ENCODE measurements around the gene PEMT. TPM values are rescaled to one million over a fixed set of nuclear protein-coding genes. Genes with fewer than 3 reads are reported as not detected.

The PEMT gene
- total and polyA plus RNA-seq, 2 donors (not counting 1 experiment from before 2014, with no cell fraction given), result 10.7 to 20.3 TPM

GRCh38 chr17:17609121-17609520 lies 17.6 kb upstream of the PEMT start:
- Histone ChIP-seq H3K4me3 (ENCODE audit: control extremely low read depth in 1 of 5, extremely low read depth in 1 of 5, insufficient read depth in 1 of 5, low read depth in 2 of 5, low read length in 4 of 5) (no peak overlapping the region), H3K27ac (ENCODE audit: low read length in 2 of 2) (no peak overlapping the region), H3K4me2 (replicated peaks; ENCODE audit: low read depth, low read length, poor library complexity, severe bottlenecking) (no peak overlapping the region), H3K9ac (ENCODE audit: low read length) (no peak overlapping the region), H3K9me3 (ENCODE audit: control extremely low read depth in 1 of 3, control insufficient read depth in 2 of 3, insufficient read depth in 1 of 3, low read length in 2 of 3) (peaks cover 0 to 7% (median 0%) of the 10 kb centered on the region in 3 donors), H3K36me3 (replicated peaks in 1 of 2; ENCODE audit: control extremely low read depth in 1 of 2, control insufficient read depth in 1 of 2, extremely low read depth in 1 of 2, insufficient read depth in 2 of 2, low read length in 1 of 2) (no peaks in the 10 kb centered on the region), H3K79me2 (ENCODE audit: control insufficient read depth, insufficient read depth, low read length) (no peaks in the 10 kb centered on the region), H2AFZ (ENCODE audit: insufficient read depth, low read depth, low read length, poor library complexity, severe bottlenecking) (no peak overlapping the region), H3K27me3 (replicated peaks in 1 of 4; ENCODE audit: control extremely low read depth in 1 of 4, control insufficient read depth in 3 of 4, insufficient read depth in 4 of 4, low read length in 3 of 4) (no peaks in the 10 kb centered on the region), H4K20me1 (ENCODE audit: control insufficient read depth, insufficient read depth, low read length, poor library complexity, severe bottlenecking) (no peaks in the 10 kb centered on the region), H3K4me1 (ENCODE audit: control insufficient read depth in 2 of 2, insufficient read depth in 2 of 2, low read length in 2 of 2) (peaks cover 0 to 4% of the 10 kb centered on the region in 2 donors)
- H3K27me3 Mint-ChIP-seq, result peaks cover 7% of the 10 kb centered on the region
- ChIA-PET POLR2A (no interaction called here), CTCF (interaction anchor here (0.6 kb wide), 1 partner anchor 16 kb away, joined by 3 read pairs; no protein-coding TSS in a partner anchor)
- intact Hi-C loops (cut with micrococcal nuclease), result no loop called here
- H3K4me1 Mint-ChIP-seq, result no peaks in the 10 kb centered on the region
- no peak overlapping the region for H3K4me3 Mint-ChIP-seq
- WGBS (ENCODE audit: insufficient coverage), result 91% methylated on average over 3 of the region's 4 CpGs
- ATAC-seq (ENCODE audit: low read depth) (no peak), DNase-seq (no peak)
- H3K27ac Mint-ChIP-seq, result no peak overlapping the region
- no peaks in the 10 kb centered on the region for H3K9me3 Mint-ChIP-seq (ENCODE audit: insufficient read depth)
- TF ChIP-seq EZH2 (IDR thresholded peaks at IDR 0.05; ENCODE audit: borderline replicate concordance, insufficient read depth, low read depth, low read length, poor library complexity, severe bottlenecking), result no peak
- no peak for TF ChIP-seq CTCF (IDR thresholded peaks at IDR 0.05)

DNA sequence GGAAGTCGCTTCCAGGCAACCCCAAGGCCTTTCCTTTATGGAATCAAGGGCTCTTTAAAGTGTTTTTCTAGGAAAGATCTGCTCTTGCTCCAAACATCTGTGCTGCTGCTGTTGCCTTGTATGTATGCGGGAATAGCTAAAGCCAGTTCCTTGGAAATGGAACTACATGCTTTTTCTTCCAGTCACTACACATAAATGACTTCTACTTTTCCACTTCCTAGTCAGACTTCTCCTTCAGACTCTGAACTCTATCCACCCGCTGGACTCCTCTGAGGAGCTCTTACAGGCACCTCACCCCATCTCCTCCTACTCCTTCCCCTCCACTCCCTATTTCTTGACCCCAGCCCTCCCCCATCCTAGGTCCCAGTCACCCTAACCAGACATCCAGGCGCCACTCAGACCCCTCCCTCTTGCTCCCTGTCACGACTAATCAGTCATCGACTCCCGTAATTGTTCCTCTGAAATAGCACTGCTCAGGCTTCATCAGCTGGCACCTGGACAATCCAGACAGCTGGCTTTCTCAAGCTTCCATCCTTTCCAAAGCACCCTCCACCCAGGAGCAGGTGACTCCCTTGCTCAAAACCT lies 15.0 kb upstream of the PEMT start:
- Mint-ChIP-seq H3K27me3 (peaks cover 7% of the 10 kb centered on the region), H3K9me3 (ENCODE audit: insufficient read depth) (no peaks in the 10 kb centered on the region), H3K27ac (no peak overlapping the region), H3K4me3 (no peak overlapping the region), H3K4me1 (no peaks in the 10 kb centered on the region)
- ATAC-seq (ENCODE audit: low read depth) (no peak), DNase-seq (no peak)
- ChIA-PET CTCF (no interaction called here), POLR2A (no interaction called here)
- H3K9me3 ChIP-seq (ENCODE audit: control extremely low read depth in 1 of 3, control insufficient read depth in 2 of 3, insufficient read depth in 1 of 3, low read length in 2 of 3), result peaks cover 0 to 7% (median 0%) of the 10 kb centered on the region in 3 donors
- WGBS (ENCODE audit: insufficient coverage), result 95% methylated on average over 6 of the region's 7 CpGs
- H3K4me1 ChIP-seq (ENCODE audit: control insufficient read depth in 2 of 2, insufficient read depth in 2 of 2, low read length in 2 of 2), result no peaks in the 10 kb centered on the region
- TF ChIP-seq EZH2 (IDR thresholded peaks at IDR 0.05; ENCODE audit: borderline replicate concordance, insufficient read depth, low read depth, low read length, poor library complexity, severe bottlenecking) (no peak), CTCF (IDR thresholded peaks at IDR 0.05) (no peak)
- H3K4me2 ChIP-seq (replicated peaks; ENCODE audit: low read depth, low read length, poor library complexity, severe bottlenecking), result no peak overlapping the region
- no peak overlapping the region for H3K4me3 ChIP-seq (ENCODE audit: control extremely low read depth in 1 of 5, extremely low read depth in 1 of 5, insufficient read depth in 1 of 5, low read depth in 2 of 5, low read length in 4 of 5)
- no peak overlapping the region for H2AFZ ChIP-seq (ENCODE audit: insufficient read depth, low read depth, low read length, poor library complexity, severe bottlenecking)
- H3K9ac ChIP-seq (ENCODE audit: low read length), result no peak overlapping the region
- no peaks in the 10 kb centered on the region for H3K27me3 ChIP-seq (replicated peaks in 1 of 4; ENCODE audit: control extremely low read depth in 1 of 4, control insufficient read depth in 3 of 4, insufficient read depth in 4 of 4, low read length in 3 of 4)
- H3K27ac ChIP-seq (ENCODE audit: low read length in 2 of 2), result no peak overlapping the region
- no peaks in the 10 kb centered on the region for H3K36me3 ChIP-seq (replicated peaks in 1 of 2; ENCODE audit: control extremely low read depth in 1 of 2, control insufficient read depth in 1 of 2, extremely low read depth in 1 of 2, insufficient read depth in 2 of 2, low read length in 1 of 2)
- H3K79me2 ChIP-seq (ENCODE audit: control insufficient read depth, insufficient read depth, low read length), result no peaks in the 10 kb centered on the region
- H4K20me1 ChIP-seq (ENCODE audit: control insufficient read depth, insufficient read depth, low read length, poor library complexity, severe bottlenecking), result no peaks in the 10 kb centered on the region
- intact Hi-C loops (cut with micrococcal nuclease), result no loop called here
